ENCODE measurements around the gene ENTR1.
A peak's percentile ranks its signal among the peaks of the same experiment; 100 is the strongest.

Gene ENTR1

GRCh38 chr9:136394312-136395019 is 15.9 kb downstream of the ENTR1 start:
- DNase-seq: no peak

- no peak for DNase-seq
Measured at GRCh38 chr9:136393531-136393930, 16.9 kb downstream of the ENTR1 start.

- no peak for DNase-seq
Measured at GRCh38 chr9:136392538-136393449, 17.6 kb downstream of the ENTR1 start.

- DNase-seq: no peak
Measured at GRCh38 chr9:136391737-136392537, 18.5 kb downstream of the ENTR1 start.

- DNase-seq: no peak
Measured at GRCh38 chr9:136389396-136389795, 21.0 kb downstream of the ENTR1 start.

GRCh38 chr9:136387217-136387616 is 23.2 kb downstream of the ENTR1 start:
- no peak for DNase-seq

- peak; percentile 99 for DNase-seq
Measured at GRCh38 chr9:136386018-136386417, 24.4 kb downstream of the ENTR1 start.

GRCh38 chr9:136385015-136385414 is 25.4 kb downstream of the ENTR1 start:
- DNase-seq: peak; percentile 84

- no peak for DNase-seq
Measured at GRCh38 chr9:136383436-136383835, 27.0 kb downstream of the ENTR1 start.

- no peak for DNase-seq
Measured at GRCh38 chr9:136381966-136382513, 28.4 kb downstream of the ENTR1 start.

- no peak for DNase-seq
Measured at GRCh38 chr9:136381311-136381710, 29.1 kb downstream of the ENTR1 start.

- DNase-seq: no peak
Measured at GRCh38 chr9:136380381-136380780, 30.0 kb downstream of the ENTR1 start.

GRCh38 chr9:136379891-136380290 is 30.5 kb downstream of the ENTR1 start:
- no peak for DNase-seq

- no peak for DNase-seq
Measured at GRCh38 chr9:136379401-136379800, 31.0 kb downstream of the ENTR1 start.

GRCh38 chr9:136379003-136379287 is 31.5 kb downstream of the ENTR1 start:
- no peak for DNase-seq

GRCh38 chr9:136378170-136379002 is 32.0 kb downstream of the ENTR1 start:
- DNase-seq: no peak

- peak; percentile 53 for DNase-seq
Measured at GRCh38 chr9:136377341-136378169, 32.9 kb downstream of the ENTR1 start.

GRCh38 chr9:136376457-136376856 is 34.0 kb downstream of the ENTR1 start:
- DNase-seq: no peak

GRCh38 chr9:136375096-136375495 is 35.3 kb downstream of the ENTR1 start:
- no peak for DNase-seq

GRCh38 chr9:136374183-136374575 is 36.2 kb downstream of the ENTR1 start:
- DNase-seq: no peak
